Stimulated activated CD4-positive, alpha-beta T cell treated with anti-CD3 and anti-CD28 coated beads, Interleukin-4, amount 100 ng/mL, for 24 hours (primary cell): Measurements from ENCODE around the gene DDAH2.

ENCODE experiments used
- DNase-seq: peaks from one replicate; pipeline ENCODE4 v3.0.0-alpha.2; 2020

The DDAH2 gene

DNA sequence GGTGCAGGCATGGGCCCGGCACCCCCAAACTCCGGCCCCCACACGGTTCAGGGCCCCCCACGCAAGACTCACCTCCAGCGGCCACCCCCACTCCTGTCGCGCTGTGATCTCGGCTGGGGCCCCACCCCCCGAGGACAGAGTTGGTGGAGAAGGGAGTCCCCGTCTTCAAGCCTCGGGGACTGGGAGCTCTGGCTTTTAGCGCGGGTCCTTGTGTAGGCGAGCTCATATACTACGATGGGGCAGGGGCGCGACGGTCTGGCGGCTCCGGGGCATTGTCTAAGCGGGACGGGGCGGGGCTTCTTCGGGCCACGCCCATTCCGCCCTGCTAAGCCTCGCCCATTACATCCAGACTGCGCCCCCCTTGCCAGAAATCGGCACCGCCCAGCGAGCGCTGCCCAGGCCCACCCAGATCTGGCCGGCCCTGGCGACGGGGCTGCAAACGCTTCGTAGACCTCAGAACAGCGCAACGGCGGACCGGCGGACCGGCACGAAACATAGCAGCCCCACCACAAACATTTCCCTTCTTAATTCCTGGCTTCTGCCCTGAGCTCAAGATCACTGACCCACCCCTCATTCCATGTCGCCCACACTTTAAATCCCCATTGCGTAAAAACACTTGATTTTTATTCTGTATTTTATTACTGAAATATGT is 1.0 kb upstream of the DDAH2 start:
- DNase-seq: peak; percentile 56

DNA sequence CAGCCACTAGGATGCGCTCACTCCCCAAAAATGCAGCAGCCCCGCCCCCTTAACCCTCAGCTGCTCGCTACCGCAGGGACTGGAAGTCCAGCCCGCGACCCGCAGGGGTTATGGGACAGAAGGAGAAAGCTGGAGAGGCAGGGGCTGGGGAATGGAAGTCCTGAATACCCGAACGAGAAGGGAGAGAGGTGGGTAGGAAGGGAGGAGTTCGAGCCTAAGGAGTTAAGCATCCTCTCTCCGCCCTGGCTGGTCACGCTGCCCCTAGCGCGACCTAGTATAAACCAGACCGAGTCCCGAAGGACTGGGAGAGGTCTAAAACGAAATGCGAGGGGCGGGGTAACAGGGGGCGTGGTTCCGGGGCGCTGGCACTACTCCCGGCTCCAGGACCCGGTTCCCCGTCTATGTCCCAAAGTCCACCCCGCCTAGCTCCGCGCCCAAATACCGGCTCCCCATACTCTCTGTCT is 448 bp upstream of the DDAH2 start:
- DNase-seq: peak; percentile 80

DNA sequence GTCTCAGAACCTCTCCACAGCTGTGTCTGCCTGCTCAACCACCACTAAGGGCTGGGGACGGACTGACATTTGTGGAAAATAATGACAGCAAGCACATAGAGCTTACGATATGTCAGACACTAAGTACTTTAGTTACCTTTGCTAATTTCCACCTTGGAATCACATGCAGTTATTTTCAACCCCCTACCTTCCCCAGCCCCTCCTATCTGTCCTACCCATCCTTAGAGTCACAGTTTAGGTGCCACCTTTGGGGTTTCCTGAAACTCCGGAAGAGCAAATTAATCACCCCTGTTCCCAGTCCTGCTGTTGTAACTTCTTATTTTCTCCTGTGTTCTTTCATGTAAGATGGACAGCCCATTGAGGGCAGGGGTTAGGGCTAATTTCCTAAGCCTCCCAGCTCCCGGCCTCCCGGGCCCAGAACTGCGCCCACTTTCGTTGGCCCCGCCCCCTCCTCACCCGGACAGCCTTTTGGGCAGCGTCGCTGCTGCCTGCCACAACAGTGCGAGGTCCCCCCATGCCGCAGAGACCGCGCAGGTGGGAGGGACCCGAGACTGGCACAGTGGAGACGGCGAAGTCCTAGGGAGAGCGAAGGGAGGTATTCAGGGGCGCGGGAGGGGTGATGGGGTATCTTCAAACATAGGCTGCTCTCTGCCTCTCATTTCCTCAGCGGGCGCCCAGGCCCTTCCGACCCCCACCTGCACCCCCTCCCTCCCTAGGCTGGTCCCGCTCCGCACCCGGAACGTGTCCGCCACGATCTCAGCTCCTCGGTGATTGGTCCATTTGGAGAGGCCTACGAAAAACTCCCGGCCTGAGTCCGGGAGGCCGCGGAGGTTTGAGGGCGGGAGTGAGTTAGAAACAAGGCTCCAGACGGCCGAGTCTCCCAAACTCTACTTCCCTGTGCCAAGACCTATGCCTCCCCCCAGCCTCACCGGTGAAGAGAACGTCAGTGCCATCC is 1.1 kb downstream of the DDAH2 start:
- no peak for DNase-seq

DNA sequence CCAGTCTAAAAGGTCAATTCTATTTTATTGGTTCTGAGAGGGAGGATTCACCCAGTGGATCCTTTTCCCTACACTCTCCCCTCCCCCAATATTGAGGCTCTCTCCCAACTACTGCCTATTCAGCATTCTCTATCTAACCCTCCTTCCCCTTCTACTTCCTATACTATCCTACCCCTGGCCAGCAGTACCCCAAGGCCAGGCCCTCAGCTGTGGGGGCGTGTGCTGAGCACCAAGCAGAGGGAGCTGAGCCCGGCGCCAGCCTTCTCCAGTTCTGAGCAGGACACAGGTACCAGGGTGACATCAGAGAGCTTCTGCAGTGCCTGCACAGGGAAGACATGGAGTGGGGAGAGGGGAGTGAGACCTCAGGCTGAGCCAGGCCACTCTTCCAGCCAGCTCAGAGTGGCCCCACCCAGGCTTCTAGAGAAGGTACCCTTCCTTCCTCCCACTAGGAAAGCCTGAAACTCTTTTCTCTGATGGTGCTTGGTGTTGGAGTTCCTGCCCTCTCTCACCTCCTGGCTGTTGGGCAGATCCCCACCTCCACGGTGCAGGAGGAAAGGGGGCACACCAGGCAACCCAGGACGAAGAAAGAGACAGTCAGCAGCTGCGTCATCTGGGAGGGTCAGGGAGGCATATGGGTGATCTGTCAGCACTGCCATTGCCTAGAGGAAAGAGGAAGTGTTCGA is 1.9 kb downstream of the DDAH2 start:
- DNase-seq: no peak

DNA sequence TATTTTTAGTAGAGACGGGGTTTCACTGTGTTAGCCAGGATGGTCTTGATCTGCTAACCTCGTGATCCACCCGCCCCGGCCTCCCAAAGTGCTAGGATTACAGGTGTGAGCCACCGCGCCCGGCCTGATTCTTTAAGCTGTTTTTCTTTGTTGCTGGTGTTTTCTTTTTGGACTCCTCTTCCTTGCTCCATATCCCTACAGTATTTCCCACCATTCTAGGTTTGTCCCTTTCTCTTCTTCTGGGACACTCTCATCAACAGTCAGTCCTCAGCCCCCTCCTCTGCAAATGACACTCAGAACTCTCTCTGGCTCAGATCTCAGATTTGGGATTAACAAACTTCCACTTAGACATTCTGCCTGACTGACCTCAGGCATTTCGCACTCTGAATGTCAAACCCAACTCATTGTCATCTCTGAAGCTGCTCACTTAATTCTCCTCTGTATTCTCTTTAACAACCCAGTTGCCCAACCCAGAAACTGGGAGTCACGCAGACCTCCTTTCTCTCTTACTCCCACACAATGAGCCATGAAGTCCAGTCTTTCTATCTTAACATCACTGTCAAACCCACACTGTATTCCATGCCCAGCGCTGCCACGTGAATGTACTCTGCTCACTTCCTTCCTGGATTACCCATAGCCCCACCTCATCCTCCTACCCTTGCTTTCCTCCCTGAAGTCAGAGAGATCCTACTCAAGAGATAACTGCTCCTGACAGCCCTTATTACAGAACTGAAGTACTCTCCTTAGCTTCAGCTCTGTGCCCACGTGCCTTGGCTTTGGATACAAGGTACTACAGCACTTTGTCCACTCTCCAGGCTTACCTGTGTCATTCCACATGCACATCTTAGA is 3.4 kb downstream of the DDAH2 start:
- no peak for DNase-seq

DNA sequence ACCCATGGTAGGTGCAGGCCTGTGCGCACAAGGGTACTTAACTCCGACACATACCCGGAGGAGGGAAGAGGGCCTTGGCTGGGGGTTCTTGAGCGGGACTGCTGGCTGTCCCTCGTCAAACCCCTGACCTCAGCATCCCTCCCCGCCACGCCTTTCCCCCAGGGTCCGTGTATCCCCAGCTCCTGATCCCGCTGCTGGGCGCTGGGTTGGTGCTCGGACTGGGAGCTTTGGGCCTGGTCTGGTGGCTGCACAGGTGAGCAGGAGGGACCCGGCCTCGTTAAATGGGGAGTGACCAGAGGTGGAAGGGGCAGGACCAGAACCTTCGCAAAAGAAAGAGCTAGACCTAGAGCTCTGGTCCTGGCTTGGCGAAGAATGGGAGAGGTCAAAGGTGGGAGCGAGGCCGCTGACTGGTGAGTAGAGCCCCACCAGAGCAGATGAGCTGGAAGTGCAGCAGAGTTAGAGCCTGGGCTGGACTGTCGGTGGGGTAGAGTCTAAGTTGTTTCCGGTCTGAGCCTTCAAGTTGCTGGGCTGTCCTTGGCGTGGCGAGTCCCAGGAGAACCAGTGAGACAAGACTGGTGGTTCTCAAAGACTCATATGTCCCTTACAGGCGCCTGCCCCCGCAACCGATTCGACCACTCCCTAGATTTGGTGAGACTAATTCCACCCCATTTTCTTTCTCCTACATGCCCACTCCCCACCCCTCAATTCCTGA is 5.0 kb downstream of the DDAH2 start:
- no peak for DNase-seq

DNA sequence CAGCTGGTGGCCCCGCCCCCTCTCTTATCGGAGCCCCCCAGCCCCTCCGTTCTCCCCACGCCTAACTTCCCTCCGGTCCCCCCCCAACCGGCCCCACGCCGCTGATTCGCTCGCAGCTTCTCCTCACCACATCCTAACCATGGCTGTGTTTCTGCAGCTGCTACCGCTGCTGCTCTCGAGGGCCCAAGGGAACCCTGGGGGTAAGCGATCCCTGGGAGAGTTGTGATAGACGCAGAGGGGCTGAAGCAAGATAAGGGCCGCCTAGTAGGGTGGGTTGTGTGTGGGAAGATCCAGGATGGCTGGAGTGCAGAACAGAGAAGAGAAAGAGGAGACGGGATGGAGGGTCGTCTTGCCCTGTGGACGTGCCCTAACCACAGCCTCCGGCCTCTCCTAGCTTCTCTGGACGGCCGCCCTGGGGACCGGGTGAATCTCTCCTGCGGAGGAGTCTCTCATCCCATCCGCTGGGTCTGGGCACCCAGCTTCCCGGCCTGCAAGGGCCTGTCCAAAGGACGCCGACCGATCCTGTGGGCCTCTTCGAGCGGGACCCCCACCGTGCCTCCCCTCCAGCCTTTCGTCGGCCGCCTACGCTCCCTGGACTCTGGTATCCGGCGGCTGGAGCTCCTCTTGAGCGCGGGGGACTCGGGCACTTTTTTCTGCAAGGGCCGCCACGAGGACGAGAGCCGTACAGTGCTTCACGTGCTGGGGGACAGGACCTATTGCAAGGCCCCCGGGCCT is 5.7 kb downstream of the DDAH2 start, which contains the start of gene MPIG6B:
MPIG6B (plus strand) TSS at position 129 of the 735 bp plus-strand sequence; CDS start at position 140, 11 bp downstream.
- DNase-seq: no peak

DNA sequence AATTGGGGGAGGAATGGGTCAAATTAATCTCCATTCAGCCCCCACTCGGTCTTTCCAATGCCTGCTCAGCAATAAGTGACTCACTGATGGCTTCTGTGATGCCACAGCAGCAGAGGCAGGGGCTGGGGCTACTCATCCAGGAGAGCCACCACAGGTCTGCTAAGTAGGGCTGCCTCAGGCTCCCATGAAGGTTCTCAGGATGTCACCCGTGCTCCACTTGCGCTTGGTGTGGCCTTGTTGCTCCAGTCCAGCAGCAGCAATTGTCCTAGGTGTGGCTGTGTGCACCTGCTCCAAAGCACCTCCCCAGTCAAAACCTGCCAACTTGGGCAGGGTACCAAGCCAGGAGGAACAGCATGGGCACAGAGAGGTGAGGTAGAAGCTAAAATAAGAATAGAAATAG is 6.9 kb downstream of the DDAH2 start:
- DNase-seq: no peak

DNA sequence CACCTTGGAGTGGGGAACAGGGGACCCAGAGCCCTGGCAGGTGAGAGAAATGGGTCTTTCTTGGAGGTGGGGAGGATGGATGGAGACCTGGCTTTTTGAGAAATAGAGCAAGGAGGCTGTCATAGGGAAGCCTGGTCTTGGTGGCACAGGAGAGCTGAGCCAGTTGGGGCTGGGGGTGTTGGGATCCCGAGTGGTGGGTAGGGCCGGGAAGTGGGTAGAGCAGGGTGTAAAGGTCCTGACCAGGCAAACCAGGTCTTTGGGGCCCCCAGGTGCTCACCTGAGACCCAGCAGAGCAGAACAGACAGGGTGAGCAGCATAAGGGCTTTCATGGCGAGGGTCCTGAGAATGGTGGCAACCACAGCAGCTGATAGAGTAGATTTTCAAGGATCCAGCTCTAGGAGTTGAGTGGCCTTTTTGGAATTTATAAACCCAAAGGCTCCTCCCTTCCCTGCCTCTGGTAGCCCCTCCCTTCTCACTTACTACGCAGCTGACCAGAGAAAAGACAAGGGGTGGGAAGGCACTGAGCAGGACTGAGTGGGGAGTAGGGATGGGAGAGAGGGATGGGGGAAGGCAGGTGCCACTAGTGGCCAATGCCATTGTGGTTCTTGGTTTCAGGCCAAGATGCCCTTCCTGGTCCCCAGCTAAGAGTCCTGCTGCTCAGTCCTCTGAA is 7.6 kb downstream of the DDAH2 start, which contains the start of gene LY6G6C:
LY6G6C (minus strand) TSS at position 396 of the 670 bp plus-strand sequence; CDS start at position 329, 67 bp downstream.
- DNase-seq: no peak

DNA sequence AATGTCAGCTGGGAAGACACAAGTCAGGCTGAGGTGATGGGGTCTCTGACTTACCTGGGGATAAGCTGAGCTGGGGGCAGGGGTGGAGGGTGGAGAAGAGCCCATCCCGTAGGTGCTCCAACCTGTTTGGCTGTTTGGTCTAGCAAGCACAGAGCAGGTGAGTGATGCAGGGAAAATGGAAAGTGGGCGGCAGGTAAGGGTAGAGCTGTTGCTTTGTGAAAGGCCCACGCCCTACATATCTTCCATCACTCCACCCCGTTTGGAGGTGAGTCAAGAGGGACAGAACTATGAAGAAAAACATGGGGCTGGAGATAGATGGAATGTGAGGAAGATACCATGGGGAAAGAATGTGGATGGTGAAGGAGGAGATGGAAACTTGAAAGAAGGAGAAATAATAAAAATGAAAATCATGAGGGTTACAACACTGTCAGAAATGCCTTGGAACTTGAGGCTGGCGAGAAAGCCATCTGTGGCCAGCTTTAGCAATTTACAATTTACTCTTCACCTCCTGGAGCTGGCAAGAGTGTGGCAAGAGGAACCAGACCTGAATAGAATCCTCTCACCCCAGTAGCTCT is 8.8 kb downstream of the DDAH2 start:
- no peak for DNase-seq

DNA sequence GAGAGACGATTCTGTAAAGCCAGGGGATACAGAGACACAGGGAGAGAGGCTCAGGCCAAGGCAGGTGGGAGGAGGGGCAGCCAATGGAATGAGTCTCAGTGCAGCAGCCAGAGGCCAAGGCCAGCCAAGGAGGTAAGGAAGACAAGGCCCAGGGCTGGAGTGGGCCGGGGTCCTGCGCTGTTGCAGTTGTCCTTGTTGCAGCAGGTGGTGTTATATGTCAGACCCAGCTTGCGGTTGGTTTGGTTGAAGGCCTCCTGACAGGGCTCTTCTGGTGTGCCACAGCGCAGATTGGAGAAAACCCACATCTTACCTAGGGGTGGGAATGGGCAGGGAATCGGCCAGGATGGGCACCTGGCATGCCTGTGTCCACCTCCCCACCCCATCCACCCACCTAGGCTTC is 10.1 kb downstream of the DDAH2 start:
- DNase-seq: no peak

DNA sequence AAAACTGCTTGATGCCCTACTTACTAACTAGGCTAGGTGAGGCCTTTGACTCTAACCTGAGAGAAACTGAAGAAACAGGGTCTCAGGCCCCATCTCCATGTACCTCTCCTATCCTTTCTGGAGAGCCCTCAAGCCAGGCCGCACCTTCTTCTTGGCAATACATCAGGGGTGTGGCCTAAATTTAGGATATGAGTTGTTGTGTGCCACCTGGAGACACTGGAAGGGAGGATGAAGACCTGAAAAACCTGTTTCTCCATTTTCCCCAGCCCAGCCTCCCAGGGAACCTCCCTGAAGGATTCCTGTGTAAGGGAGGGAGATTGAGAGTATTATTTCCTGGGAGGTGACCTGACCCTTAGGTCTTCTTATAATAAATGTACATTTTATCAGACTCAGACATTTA is 10.8 kb downstream of the DDAH2 start:
- DNase-seq: no peak

DNA sequence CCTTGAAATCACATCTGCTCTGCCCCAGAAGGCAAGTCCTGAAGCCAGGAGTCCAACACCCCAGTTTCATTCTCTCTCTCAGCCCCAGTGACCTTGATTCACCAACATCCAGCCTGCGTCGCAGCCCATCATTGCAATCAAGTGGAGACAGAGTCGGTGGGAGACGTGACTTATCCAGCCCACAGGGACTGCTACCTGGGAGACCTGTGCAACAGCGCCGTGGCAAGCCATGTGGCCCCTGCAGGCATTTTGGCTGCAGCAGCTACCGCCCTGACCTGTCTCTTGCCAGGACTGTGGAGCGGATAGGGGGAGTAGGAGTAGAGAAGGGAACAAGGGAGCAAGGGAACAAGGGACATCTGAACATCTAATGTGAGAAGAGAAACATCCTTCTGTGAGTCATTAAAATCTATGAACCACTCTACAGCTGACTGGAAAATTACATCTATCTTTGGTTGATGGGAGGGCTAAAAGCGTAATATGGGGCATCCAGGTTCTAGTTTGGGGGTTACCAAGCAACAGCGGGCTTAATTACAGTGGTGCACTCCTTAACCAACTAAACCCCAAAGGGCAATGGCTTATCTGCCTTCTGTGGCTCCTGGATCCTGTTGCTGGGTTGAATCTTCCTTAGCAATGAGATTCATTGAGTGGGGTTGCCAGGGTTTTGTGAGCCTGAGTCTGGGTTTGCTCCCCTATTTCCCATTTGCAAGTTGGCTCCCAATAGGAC is 11.4 kb downstream of the DDAH2 start:
- DNase-seq: no peak

DNA sequence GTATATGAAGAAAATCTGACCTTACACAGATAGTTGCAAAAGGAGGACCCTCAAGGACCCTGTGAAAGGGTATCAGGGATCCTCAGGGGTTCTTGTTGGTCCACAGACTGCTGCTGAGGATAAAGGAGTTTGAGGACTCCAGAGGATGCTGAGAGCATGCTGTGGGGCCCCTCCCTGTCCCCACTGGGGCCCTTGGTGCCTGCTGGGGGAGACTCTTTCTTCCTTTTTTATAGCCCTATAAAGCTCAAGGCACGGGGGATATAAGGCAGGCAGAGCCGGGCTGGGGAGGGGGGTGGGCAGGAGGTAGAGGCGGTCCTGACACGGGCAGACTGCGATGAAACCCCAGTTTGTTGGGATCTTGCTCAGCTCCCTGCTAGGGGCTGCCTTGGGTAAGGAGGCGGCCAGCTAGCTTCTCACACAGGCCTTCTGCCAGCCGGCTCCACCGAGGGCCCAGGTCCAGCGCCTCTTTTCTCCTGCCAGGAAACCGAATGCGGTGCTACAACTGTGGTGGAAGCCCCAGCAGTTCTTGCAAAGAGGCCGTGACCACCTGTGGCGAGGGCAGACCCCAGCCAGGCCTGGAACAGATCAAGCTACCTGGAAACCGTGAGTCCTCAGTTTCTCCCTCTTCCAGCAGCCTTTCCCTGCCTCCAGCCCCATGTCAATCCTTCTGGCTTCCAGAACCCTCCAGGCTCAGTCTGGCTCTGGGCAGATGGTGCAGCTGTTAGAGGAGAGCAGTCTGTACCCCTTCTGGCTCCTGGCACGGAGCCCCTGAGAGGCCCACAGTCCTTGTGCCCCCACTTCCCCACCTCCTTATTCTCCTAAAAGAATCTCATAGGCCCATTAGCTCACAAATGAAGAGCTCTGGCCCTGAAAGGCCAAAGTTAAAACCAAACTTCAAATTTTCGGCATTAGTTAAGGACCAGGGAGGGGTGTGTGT is 13.8 kb downstream of the DDAH2 start, which contains the start of gene LY6G6D:
LY6G6D (plus strand) TSS at position 327 of the 937 bp plus-strand sequence; CDS start at position 335, 8 bp downstream.
- DNase-seq: no peak

DNA sequence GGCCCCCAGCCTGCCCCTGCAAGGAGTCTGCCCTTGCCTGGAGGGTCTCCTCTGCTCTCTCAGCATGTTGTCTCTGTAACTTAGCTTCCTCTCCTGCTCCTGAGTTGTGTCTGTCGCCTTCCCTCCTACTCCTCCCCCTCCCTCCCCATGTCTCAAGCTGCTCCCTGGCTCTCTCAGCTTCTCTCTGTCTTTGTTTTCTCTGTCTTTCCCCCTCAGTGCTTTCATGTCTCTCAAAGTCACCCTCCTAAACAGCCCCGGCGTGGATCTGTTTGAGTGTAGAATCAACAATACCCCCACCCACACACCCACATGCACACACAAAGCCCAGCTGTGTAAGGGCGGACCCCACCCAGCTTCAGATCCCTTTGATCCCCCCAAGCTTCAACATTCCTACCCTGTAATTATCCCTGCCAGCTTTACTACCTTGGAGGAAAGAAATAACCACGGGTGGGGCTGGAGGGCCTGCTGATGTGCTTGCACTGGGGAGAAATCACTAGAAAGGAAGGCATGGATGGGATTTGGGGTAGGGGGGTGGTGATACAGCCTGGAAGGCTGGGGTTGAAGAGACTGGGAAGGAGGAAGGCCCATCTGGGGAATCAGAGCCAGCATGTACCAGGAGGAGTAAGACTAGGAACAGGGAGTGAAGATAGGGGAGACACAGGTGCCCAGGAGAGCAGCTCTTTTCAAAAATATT is 15.0 kb downstream of the DDAH2 start:
- no peak for DNase-seq

DNA sequence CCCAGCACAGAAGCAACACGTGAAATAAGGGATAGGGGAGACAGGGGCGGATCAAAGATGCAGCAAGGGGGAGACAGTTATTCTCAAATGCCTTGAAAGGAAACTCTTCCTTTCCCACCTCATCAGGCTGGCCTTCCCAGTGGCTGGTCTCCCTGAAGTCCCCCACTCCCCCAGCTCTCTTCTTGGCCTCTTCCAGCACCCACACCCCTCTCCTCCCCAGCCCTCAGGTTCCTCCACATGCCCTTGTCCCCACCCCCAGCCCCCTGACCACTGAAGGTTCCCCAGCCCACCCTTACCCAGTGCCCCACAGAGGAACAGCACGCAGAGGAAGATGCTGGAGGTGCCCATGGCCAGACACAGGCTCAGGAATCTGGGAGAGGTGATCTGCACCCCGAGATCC is 15.6 kb downstream of the DDAH2 start:
- DNase-seq: no peak

DNA sequence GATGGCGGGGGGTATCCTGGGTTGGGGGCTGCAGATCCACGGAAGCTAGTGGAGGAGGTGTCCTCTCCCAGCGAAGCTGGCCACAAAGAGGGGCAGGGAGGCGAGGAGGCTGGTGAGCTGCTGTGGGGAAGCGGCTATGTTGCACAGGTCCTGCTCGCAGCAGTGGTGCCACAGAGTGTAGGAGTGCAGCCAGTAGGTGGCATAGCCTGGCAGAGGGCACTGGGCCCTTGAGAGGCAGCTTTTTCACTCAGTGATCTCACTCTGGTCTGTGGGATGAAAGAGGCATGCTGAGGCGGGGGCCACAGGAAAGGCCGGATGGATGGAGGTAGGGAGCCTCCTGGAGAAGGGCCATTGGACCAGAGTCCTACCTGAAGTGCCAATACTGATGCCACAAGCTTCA is 16.8 kb downstream of the DDAH2 start:
- no peak for DNase-seq
